Jurkat, Clone E6-1 (cell line): ENCODE data around the gene MAML2.
"Not testable (repeated sequence)": the region's sequence is repeated elsewhere in the genome, so short reads cannot be mapped to it uniquely, and the experiment has no call there.

Source experiments
- DNase-seq: peaks from one replicate; pipeline ENCODE4 v3.0.0-alpha.2; 2011; ENCODE audit warnings: low read depth, low spot score
- H3K4me3 ChIP-seq: 2 replicates; pipeline ENCODE4 v1.5.1; 2011; ENCODE audit warnings: mild to moderate bottlenecking, low read length, control low read depth, moderate library complexity

The MAML2 gene

GRCh38 chr11:96303980-96304379 is 39.0 kb downstream of the MAML2 start:
- no peak overlapping the region for H3K4me3 ChIP-seq
- DNase-seq, result no peak

DNA sequence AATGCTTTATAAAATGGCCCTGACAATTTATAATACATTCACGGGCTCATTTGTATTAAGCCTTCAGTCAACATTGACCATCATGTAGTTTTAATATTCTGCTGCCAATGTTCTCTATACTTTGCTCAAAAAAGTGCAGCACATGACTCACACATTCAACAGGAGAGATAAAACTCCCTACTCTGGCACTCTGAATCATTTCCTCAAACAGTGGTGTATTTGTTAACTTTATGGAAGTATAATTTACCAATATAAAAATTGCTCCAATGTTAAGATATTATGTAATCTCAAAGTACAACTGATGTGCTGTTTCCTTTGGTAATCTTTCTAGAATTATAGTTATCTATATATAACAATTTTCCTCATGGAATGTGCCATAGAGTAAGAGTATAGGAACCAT is 39.9 kb downstream of the MAML2 start:
- no peak overlapping the region for H3K4me3 ChIP-seq
- no peak for DNase-seq

- no peak for DNase-seq
- H3K4me3 ChIP-seq, result no peak overlapping the region
These were observed 41.2 kb downstream of the MAML2 start for GRCh38 chr11:96301818-96302217.

DNA sequence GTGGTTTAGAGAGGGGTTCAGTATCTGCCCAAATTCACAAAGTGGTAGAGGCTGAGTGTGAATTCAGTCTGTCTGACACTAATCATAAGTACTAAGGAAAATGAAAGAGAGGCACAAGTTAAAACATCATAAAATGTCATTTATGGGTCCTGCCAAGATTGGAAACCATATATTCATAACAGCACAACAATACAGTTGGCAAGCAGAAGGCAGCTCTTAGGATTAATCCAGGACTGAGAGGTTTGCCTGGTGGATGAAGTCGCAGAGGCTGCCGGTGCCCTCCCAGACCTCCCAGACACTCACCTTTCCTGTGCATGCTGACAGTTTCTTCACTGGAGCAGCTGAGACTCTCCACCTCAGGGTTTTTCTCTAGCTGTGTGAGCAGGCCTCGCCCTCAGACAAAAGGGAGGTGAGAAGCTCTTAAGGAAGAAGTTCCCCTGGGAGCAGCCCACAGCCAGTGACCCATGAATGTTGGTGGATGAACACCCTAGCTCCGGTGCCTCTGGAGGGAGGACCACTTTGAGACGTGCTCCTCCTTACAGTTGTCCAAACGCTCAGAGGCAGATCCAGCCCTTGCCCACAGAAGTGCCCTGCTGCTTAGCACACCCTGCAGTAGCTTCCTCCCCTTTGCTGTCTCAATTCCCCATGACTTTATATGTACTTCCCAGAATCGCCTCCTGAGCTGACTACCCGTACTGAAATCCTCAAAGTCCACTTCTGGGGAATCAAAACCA is 43.7 kb downstream of the MAML2 start:
- no peak for DNase-seq
- no peak overlapping the region for H3K4me3 ChIP-seq

DNA sequence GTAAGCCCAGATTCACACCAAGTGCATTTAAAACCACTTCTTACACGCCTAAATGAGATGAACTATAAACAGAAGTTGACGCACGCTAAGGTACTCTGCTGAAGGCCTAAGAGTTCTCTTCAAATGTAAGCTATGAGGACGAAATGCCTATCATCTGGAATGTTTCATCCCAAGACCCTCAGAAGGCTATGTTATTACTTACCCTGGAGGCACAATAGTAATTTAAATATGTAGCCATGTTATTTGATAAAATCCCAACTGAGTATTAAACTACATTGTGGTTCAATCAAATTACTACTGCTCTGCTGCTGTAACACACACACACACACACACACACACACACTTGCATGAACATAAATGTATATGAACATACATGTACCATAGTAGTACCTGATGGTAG is 47.6 kb downstream of the MAML2 start:
- no peak overlapping the region for H3K4me3 ChIP-seq
- no peak for DNase-seq

DNA sequence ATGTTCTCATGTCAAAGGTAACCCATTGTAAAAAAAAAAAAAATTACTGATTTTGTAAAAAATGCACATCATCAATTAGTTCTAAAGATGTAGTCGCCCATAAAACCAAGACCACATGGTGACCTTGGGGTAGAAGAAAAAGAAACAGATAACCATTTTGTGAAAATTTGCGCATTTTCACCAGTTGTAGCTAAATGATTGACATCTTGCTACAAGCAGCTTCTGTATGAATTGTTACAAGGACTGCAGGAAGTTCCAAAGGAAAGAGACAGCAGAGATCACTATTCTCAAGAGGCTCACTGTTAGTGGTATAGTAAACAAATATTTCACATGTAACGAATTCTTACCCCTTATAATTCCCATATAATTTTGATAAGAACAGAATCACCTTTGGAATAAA is 48.7 kb downstream of the MAML2 start:
- no peak overlapping the region for H3K4me3 ChIP-seq
- DNase-seq, result no peak

- no peak overlapping the region for H3K4me3 ChIP-seq
- DNase-seq, result no peak
These were observed 49.4 kb downstream of the MAML2 start for GRCh38 chr11:96293598-96294021.

DNA sequence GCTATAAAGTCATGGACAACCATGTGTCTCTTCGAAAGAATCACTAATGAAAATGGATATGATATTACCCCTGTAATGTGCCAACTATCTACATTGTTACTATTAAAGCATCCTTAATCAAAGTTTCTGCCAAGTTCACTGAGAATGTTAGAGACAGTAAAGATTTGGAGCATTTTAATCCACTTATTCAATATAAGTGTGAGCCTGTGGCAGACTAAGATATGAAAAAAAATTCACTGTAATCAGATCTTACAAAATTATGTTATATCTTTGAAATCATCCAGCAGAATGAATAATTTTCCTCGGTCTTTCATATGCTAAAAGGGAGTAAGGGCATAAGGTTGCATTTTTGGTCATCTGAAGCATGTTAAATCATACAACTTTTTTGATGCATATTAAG is 49.9 kb downstream of the MAML2 start:
- H3K4me3 ChIP-seq, result no peak overlapping the region
- DNase-seq, result no peak

GRCh38 chr11:96292291-96293010 is 50.5 kb downstream of the MAML2 start:
- no peak overlapping the region for H3K4me3 ChIP-seq
- DNase-seq, result no peak

DNA sequence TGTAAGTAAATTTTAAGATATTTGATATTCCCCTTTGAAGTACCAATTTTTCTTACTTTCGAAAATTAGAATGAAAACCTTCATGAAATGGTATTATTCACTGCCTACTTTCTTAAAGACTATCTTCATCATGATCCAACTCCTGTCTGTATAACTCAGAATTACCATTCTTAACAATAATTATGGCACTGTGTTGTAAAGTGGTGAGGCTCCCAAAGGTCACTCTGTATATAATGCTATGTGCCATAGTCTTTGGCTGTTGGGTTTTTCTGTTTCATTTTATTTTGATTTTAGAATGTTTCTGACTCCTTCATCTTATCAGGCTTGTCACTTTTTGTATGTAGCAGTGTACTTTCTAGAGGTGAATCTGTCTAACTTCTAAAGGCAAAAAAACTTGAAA is 52.4 kb downstream of the MAML2 start:
- DNase-seq, result no peak
- H3K4me3 ChIP-seq, result no peak overlapping the region

DNA sequence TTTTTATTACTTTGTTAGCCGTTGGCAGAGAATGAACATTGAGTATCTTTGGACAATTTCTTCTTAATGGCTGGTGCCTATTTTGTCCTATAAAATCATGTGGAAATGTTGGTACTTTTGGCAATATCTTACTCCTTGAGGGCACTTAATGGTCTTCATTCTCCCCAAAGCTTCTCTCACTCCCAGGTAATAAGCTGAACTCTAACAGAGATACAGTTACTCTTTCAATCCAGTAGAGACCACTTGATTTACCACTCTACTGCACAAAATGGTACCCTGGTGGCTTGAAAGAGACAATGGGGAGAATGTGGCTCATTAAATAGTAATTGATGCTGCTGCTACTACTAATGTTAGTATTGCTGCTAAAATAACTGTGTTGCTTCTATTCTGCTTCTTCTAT is 53.0 kb downstream of the MAML2 start:
- no peak overlapping the region for H3K4me3 ChIP-seq
- no peak for DNase-seq

GRCh38 chr11:96288915-96289314 is 54.1 kb downstream of the MAML2 start:
- no peak for DNase-seq
- H3K4me3 ChIP-seq, result no peak overlapping the region

- H3K4me3 ChIP-seq, result no peak overlapping the region
- DNase-seq, result no peak
These were observed 55.1 kb downstream of the MAML2 start for GRCh38 chr11:96287822-96288439.

GRCh38 chr11:96285985-96286384 is 57.0 kb downstream of the MAML2 start:
- H3K4me3 ChIP-seq, DNase-seq: not testable (repeated sequence)

GRCh38 chr11:96284917-96285316 is 58.1 kb downstream of the MAML2 start:
- no peak for DNase-seq
- H3K4me3 ChIP-seq, result no peak overlapping the region

DNA sequence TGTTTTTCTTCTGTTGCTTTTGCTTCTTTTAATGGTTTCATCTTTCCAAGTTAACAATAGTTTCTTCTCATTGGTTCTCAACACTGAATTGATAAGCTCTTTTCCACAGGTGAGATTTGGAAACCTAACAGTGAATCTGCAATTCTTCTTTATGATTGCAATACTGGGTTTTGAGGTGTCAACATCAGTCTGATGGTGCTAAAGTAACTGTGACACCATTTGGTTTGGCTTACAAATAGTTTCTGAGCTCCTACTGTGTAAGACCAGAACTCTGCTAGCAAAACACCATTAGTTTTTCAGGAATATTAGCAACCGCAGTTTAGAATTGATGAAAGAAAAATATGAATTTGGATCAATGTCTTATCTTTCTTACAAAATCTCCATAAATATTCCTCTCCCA is 58.6 kb downstream of the MAML2 start:
- H3K4me3 ChIP-seq, result no peak overlapping the region
- no peak for DNase-seq

DNA sequence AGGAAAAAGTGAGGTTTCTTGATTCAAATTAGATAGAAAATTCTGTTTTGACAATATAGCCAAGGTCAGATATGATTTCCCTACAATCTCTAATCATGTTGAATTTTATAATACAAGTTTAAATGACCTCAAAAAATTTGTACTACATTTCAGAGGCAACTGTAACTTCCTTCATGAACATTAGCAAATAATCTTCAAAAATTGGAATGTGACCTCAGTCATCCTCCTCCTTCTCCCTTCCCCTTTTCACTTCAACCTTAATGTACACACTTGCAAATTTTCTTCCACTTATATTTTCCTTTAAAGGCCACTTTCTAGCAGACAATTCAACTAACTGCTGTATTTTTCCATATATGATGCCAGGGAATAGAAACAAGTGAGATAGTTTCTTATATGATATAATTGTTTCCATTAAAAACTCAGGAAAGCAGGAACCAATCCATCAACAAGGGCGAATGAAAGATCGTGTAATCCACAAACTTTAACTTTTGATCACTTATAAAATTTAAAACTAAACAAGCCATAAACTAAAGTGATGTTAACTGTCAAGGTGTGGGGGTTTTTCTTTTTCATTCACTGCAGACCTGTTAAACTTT is 60.3 kb downstream of the MAML2 start:
- no peak for DNase-seq
- no peak overlapping the region for H3K4me3 ChIP-seq

DNA sequence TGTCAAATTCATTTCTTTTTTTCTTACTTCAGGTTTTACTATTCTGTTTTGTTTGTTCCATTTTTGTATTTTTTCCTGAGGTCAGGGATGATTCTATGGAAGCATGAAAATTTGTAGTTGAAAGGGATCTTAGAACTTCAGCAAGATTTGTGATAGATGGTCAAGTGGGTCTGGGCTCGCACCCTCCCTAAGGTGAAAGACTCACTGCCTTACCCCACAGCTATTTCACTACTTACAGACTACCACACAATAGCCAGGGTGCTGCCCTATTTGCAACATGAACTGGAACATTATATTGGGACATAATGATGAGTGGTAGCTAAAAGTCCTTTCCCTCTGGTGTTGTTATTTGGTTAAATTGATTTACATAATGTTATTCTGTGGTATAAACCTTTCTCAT is 62.6 kb downstream of the MAML2 start:
- no peak overlapping the region for H3K4me3 ChIP-seq
- no peak for DNase-seq

DNA sequence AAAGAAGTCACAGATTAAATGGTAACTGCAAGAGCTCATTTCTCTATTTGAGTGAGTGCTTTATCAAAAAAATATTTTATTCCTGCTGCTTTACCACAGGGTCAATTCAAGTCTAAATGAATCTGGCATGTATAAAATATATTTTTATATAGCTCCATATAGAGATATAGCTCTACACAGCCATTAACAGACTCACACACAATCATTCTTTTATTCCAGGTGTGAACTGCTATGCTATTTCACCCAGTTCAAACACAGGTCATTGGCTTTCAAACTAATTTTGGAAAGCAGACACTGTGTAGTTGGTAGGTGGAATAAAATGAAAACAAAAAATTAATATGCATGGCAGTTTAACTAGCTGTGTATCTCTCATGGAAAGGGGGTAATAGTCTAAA is 63.1 kb downstream of the MAML2 start:
- DNase-seq, result no peak
- no peak overlapping the region for H3K4me3 ChIP-seq
